Measurements from ENCODE around the gene LRP6. TPM values are rescaled to one million over a fixed set of nuclear protein-coding genes. Genes with fewer than 3 reads are reported as not detected.
A peak's percentile ranks its signal among the peaks of the same experiment; 100 is the strongest.
"Not testable (repeated sequence)": the region's sequence is repeated elsewhere in the genome, so short reads cannot be mapped to it uniquely, and the experiment has no call there.

Gene LRP6
- 10 to 100 TPM; 27.8 to 37.0 (median 33.6) TPM for polyA plus RNA-seq (ENCODE audit: insufficient read length in 10 of 10)
- long read RNA-seq, donor 1: 0 reads
- long read RNA-seq, donor 2, full-length matches to known transcripts: 1 of 1 reads
- long read RNA-seq, donor 2, partial matches to known transcripts: 0 of 1 reads
- long read RNA-seq, donor 2, other reads (novel, unspliced or antisense): 0 of 1 reads
- long read RNA-seq, donor 3: 0 reads
- long read RNA-seq, donor 4: 0 reads
- long read RNA-seq, donor 5, full-length matches to known transcripts: 1 of 9 reads
- long read RNA-seq, donor 5, partial matches to known transcripts: 8 of 9 reads
- long read RNA-seq, donor 5, other reads (novel, unspliced or antisense): 0 of 9 reads
- long read RNA-seq, donor 6, partial matches to known transcripts: 7 of 7 reads
- long read RNA-seq, donor 6, other reads (novel, unspliced or antisense): 0 of 7 reads
- long read RNA-seq, donor 7: 0 reads
- long read RNA-seq, donor 8: 0 reads
- long read RNA-seq, donor 9: 0 reads

DNA sequence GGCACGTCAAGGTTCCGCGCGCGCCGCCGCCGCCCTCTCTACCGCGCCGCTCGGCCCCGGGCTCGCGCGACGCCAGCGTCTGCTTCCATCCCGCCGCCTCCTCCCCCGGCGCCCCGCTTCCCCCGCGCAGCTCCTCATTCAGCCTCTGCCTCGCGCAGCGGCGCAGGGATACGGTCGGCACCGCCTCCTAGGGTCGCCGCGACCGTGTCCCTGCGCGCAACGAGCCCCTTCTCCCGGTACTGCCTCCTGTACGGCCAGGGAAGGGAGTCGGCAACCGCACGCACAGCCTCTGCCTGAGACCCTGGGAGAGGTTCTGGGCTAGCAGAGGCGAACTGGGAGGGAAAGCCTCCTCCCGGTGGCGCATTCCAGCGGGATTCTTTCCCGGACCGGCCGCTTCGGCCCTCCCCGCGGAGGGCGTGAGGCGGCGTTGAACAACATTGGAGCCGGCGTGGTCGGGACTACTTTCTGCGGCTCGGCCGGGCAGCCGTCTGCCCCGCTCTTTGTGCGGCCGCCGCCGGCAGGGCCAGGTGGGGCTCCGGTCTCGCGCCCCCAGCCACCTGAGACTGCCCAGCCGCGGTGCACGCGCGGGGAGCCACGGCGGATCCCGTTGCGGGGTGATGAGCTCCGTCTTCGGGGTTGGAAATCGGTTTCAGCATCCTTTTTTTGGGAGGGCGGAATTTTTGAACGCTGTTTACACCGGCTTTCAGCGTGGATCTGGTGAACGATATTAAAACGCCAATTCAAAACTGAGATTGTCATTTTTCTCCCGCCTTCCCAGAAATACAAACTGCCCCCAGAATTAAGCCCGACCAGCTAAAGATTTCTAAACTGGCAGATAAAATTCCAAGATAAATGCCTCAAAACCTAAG, at the start of gene LRP6:
Gene LRP6, minus strand, starts transcription at position 172 of the 869 bp plus-strand sequence. CDS start 309 bp downstream, outside the sequence.
- peak; percentile 94 to 99 (median 96) for DNase-seq

DNA sequence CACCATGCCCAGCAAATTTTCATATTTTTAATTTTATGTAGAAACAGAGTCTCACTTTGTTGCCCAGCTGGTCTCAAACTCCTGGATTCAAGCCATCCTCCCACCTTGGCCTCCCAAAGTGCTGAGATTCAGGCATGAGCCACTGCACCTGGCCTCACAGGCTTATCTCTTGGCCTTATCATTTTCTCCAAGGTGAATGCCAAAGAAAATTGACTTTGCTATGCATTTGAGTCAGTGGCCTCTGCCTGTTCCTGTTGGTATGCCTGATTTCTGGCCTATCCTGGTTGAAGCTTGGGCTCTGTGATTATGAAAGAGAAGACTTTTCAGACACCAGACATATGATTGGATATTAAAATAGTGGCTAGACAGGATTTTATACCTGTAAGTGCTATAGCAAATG, 49.0 kb upstream of the LRP6 start:
- no peak for DNase-seq

DNA sequence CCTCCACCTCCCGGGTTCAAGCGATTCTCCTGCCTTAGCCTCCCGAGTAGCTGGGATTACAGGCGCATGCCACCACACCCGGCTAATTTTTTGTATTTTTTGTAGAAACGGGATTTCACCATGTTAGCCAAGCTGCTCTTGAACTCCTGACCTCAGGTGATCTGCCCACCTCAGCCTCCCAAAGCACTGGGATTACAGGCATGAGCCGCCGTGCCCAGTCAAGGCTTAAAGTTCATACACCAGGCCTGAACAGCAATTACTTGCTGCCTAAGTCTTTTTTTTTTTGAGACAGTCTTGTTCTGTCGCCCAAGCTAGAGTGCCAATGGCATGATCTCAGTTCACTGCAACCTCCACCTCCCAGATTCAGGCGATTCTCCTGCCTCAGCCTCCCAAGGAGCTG, 43.9 kb upstream of the LRP6 start:
- not testable (repeated sequence) for DNase-seq

DNA sequence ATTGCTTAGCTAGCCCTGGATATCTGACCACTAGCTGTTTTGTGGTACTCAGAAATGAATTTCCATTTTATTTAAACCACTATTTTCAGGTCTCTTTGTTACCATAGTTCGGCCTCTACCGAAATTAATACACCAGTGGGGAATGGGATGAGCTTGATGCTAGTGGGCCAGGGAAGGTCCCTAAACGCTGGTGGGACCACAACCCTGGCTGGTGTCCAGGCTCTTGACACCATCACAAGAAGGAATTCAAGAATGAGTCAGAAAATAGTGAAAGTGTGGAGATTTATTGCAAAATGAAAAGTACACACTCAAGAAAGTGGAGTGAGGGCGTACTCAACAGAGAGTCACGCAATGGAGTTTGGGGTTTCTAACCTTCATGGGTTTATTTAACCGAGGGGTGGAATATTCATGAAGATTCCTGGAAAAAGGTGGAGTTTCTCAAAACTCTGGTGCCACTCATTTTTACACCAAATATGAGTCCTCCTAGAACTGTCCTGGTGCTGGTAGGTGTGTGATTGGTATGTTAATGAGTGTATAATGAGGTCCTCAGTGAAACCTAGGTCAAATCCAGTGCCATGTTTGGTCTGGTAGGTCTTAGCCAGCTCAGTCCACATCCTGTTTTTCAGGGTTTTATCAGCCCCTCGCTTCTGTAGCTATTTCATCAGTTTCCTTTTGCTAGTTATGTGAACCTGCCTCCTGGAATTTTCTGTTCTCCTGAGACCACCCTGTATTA, 38.9 kb upstream of the LRP6 start:
- no peak for DNase-seq

DNA sequence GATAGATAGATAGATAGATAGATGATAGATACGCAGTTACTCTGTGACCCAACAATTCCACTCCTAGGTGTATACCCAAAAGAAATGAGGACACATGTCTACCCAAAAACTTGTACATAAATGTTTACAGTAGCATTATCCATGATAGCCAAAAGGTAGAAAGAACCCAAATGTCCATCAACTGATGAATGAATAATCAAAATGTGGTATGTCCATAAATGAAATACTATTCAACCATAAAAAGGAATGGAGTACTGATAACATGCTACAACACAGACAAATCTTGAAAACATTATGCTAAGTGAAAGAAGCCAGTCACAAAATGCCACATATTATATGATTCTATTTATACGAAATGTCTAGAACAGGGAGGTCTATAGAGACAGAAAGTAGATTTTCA, 36.1 kb upstream of the LRP6 start:
- no peak for DNase-seq

DNA sequence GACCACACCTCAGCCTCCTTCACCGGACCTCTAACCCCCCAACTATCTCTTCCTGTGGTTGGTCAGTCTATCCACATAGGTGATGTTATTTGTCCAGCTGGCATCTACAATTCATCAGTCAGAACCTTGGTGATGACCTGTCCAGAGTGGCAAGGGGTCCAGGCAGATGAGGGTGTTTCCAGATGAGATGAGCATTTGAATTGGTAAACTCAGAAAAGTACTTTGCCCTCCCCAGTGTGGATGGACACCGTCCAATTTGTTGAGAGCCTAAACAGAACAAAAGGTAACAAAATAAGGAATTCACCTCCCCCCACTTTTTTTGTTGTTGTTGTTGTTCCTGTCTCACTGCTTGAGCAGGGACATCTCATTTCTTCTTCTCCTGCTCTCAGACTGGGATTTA, 34.3 kb upstream of the LRP6 start:
- DNase-seq: no peak

DNA sequence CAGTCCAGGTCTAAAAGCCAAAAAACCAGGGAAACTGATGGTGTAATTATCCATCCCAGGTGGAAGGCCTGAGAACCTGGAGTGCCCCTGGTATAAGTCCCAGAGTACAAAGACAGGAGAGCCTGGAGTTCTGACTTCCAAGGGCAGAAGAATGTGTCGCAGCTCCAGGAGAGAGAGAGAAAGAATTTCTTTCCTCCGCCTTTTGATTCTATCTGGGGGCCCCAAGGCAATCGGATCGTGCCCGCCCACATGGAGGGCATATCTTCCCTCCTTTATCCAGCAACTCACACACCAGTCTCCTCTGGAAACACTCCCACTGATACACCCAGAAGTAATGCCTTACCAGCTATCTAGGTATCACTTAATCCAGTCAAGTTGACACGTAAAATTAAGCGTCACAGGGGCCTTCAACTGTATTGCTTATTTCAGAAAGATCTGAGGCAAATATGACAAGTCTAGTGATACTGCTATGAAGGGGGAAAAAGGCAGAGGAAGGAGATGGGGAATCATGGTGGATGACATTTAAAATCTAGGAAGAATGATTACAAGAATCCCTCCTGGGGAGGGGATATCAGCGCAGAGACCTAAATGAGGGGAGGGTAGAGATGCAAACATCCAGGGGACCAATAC, 30.5 kb upstream of the LRP6 start:
- DNase-seq: no peak

DNA sequence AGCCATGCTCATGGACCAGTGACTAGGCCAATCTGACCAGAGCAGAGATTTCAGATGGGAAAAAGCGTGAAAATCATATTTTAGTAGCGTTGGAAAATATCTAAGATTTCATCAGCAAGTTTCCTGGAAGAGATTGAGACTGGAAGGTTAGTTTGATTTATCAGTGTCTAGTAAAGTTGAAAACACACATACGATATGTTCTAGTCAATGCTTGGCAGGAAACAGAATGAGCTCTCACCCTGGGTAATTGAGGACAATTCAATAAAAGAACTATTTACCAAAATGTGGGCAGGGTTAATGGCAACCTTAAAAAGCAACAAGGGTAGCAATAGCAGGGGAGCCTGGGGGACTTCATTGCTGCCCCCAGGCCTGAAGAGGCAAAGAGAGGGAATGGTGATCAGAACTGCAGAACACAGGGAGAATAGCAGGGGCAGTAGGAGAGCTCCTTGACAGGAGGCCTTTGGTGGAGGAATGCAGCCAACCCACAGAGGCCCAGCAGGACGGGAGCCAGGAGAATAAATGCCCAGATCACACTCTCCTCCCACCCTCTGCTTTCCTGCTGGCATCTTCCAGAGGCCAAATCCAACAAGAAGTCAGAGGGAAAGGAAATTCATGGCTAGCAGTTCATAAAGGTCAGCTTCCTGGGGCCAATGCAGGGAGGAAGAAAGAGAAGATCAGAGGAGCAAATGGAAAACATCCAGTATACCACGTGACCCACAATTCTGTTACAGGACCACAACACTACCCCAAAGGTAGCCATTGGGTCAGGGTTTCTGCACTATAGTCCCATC, 27.6 kb upstream of the LRP6 start:
- no peak for DNase-seq

DNA sequence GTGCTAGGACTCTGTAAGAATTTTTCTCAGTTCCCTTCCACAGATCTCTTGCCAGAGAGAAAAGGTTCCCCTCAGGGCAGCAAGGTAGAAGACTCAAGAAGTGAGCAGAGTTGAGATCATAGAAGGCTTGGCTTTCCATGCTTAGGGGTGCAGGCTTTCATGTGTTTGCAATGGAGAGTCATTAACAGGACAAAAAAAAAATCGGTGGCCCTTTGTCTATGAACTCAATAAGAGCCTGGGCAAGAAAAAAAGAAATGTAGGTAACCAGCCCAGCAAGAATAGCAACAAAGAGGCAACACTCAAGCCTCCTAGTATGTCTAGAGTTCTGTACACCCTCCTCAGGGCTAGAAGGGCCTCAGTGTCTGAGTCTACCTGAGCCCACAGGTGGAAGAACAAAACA, 23.4 kb upstream of the LRP6 start:
- no peak for DNase-seq

DNA sequence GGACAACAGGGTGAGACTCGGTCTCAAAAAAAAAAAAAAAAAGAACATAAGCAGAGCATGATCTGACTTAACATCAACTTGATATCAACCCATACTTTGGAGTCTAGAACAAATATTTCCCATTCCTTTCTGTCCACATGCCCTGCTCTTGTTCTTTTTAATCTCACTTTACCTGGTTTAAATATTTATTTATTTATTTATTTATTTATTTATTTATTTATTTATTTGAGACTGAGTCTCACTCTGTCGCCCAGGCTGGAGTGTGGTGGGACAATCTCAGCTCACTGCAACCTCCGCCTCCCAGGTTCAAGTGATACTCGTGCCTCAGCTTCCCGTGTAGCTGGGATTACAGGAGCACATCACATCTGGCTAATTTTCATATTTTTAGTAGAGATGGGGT, 19.6 kb upstream of the LRP6 start:
- no peak for DNase-seq

DNA sequence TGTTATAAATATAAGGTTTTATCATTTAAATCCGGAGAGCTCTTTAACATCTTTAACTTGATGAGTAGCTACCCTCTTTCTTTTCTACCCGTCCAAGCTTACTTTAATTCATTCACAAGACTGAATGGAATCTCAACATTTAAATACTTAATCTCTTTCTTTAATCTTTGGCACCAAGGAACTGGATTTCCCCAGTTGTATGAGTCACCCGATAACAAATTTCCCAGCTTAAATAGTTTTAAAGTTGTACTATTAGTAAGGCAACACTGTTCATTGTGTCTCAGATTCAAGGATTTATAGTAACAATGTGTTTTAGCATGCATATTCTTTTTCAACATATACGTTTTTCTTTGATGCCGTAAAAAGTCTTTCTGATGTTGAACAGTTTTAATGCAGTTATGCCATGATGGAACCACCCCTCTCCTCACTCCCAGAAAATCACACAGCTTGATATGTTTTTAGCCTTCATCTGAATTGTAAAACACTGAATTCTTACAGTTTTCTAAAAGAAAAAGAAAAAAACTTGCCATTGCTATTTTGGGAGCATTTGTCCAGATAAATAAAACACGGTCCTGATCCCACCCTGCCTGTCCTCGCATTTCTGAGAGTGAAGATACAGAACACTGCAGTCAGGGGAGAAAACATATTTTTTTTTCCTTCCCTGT, 16.0 kb upstream of the LRP6 start:
- no peak for DNase-seq

DNA sequence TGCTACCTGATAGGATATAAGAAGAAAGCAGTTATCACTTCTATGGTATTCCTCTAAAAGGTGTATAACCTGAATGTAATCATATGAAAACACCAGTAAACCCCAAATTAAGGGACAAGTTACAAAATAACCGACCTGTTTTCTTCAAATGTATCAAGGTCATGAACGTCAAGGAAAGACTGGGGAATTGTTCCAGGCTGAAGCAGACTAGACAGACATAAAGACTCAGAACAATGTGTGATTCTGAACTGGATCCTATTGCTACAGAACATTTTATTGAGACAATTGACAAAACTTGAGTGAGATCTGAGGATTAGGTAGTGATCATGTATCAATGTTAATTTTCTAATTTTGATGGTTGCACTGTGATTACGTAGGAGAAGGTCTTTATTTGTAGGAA, 15.4 kb upstream of the LRP6 start:
- no peak for DNase-seq

DNA sequence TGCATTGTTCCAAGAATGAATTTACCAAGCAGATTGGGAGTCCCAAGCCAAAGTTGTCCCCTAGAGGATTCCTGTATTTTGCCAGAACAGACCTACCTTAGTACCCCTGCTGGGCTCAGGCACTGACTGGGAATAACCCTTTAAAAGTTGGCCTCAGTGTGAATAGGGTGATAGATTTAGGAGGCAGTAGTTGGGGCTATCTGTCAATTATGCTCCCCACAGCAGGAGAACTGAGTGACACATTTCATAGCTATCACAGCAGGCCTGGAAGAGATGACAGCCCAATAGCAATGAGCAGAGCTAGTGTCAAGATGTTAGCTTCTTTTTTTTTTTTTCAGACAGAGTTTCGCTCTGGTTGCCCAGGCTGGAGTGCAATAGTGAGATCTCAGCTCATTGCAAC, 14.3 kb upstream of the LRP6 start:
- DNase-seq: no peak

DNA sequence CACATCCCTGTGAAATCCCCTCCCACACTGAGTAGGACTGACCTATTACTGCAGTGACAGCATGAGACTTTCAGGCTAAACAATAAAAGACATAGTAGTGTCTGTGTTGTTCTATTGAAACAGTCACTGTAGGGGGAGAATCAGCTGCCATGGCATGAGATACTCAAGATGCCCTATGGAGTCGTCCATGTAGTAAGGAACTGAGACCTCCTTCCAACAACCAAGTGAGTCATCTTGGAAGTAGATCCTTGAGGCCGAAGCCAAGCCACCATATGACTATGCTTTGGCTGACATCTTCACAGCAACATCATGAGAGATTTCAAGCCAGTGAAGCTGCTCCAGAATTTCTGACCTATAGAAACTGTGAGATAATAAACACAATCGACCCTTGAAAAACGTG, 12.1 kb upstream of the LRP6 start:
- DNase-seq: no peak

DNA sequence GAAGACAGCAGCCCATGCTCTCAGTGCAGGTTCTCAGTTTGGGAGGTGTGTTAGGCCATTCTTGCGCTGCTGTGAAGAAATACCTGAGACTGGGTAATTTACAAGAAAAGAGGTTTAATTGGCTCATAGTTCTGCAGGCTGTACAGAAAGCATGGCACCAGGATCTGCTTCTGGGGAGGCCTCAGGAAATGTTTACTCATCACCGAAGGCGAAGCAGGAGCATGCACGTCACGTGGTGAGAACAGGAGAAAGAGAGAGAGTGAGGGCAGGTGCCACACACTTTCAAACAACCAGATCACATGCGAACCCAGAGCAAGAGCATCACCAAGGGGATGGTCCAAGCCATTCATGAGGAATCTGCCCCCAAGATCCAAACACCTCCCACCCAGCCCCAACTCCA, 9.0 kb upstream of the LRP6 start:
- DNase-seq: no peak

DNA sequence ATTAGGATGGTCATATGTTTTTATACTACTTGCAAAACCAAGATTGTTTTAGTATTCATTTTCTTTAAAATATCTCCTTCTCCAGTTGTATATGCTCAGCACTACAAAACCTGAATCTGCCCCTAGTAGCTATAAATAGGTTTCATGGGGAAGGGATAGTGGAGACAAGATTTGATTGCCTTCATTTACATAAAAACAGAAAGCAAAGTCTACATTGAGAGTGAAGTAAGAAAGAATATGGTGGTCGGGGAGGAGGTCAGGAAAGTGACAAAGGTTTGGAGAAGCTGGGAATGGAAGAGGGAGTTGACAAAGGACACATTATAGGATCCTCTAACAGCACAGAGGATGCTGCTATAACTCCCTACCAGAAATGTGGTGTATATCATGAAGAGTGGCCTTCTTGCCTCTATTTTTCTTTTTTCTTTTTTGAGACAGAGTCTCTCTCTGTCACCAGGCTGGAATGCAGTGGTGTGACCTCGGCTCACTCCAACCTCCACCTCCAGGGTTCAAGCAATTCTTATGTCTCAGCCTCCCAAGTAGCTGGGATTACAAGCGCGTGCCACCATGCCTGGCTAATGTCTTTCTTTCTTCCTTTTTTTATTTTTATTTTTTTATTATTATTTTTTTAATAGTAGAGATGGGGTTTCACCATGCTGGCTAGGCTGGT, 6.6 kb upstream of the LRP6 start:
- DNase-seq: no peak

DNA sequence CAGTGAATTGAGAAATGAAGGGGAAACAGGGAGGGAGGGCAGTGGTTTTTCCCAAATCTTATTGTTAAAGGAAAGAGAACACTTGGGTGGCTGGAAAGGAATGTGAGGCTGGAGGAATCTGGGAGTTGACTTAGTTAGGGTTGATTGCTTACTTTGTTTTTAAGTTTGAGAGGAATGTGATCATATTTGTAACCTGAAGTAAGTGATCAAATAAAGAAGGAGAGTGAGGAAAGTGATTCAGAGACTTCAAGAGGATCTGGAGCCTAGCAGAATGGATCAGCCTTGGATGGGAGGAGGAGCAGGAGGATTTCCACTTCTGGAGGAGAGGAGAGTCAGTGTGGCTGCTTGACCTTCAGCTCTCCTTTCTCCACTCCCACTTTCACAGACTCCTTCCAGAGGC, 6.0 kb upstream of the LRP6 start:
- DNase-seq: no peak

DNA sequence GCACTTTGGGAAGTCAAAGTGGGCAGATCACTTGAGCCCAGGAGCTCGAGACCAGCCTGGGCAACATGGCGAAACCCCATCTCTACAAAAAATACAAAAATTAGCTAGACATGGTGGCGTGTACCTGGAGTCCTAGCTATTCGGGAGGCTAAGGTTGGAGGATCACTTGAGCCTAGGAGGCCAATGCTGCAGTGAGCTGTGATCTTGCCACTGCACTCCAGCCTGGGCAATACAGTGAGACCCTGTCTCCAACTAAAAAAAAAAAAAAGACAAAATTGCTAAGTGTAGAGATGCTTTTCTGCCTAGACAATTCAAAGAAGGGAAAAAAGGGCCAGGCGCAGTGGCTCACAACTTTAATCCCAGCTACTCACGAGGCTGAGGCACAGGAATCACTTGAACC, 3.4 kb upstream of the LRP6 start:
- DNase-seq: no peak

DNA sequence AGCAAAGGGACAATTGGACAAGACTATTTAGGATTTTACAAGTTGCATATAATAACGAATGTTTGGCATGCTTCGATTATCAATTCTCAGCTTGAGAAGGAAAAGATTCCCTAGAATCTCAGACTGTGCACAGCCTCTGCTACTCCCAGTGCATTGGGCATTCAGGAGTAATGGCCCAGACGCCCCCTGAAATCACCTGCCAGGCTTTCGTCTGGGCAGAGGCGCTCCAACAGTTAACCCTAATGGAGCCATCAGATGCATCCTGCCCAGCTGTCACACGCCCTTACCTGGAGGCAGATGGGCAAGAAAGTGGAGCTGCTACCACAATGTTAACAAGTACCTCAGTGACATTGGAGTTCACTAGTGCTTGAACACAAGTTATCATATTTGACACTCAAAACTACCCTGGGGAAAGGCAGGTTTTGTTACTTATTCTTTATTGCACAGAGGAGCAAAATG, 927 bp upstream of the LRP6 start:
- DNase-seq: no peak
